PC-3 (cell line): Measurements from ENCODE around the gene MRPL37. TPM values are rescaled to one million over a fixed set of nuclear protein-coding genes. Genes with fewer than 3 reads are reported as not detected.

Source experiments
- ATAC-seq: fragments of 200-7000 bp; cut with Tn5 transposase; 2 replicates; pipeline ENCODE4 v1.9.1; 2020; ENCODE audit warnings: mild to moderate bottlenecking, moderate library complexity
- BruUV-seq: library from RNA; stranded (reverse); fragments of 400-500 nt; replicated peaks from 2 replicates; lab custom pipeline; 2021; lab: Mats Ljungman, UMichigan
- CTCF ChIA-PET: fragments of 300-600 bp; sonication (Branson Sonifier 250); formaldehyde crosslinking; loops from one replicate; lab custom pipeline; 2022; ENCODE audit warnings: antibody characterized with exemption; lab: Charles Lee
- POLR2A ChIA-PET: fragments of 300-600 bp; sonication (Branson Sonifier 250); formaldehyde crosslinking; loops from one replicate; lab custom pipeline; 2022; ENCODE audit warnings: antibody characterized with exemption; ENCODE audit not compliant: unreplicated experiment; lab: Charles Lee
- DNase-seq: peaks from one replicate; pipeline ENCODE4 v3.0.0-alpha.2; 2015
- H2AFZ ChIP-seq: fragments of 300-600 bp; sonication (generic); 2 replicates; pipeline ENCODE4 v1.6.0; 2016; ENCODE audit warnings: antibody characterized with exemption, low read length
- H3F3A ChIP-seq: fragments of 300-600 bp; sonication (generic); one replicate; pipeline ENCODE4 v1.6.0; 2017; ENCODE audit warnings: antibody characterized with exemption, low read length, control low read depth, mild to moderate bottlenecking; ENCODE audit not compliant: unreplicated experiment
- H3K27ac ChIP-seq: fragments of 300-600 bp; sonication (generic); 2 replicates; pipeline ENCODE4 v1.5.1; 2016; ENCODE audit warnings: mild to moderate bottlenecking, low read length
- H3K27me3 ChIP-seq: fragments of 300-600 bp; sonication (generic); 2 replicates; pipeline ENCODE4 v1.6.1; 2016; ENCODE audit warnings: low read length, mixed read lengths
- H3K36me3 ChIP-seq: fragments of 300-600 bp; sonication (generic); 2 replicates; pipeline ENCODE4 v1.6.1; 2016; ENCODE audit warnings: low read depth, mixed run types, low read length, mixed read lengths
- H3K4me1 ChIP-seq: fragments of 300-600 bp; sonication (generic); 2 replicates; pipeline ENCODE4 v1.5.1; 2016; ENCODE audit warnings: low read length; ENCODE audit not compliant: insufficient read depth
- H3K4me2 ChIP-seq: fragments of 300-600 bp; sonication (generic); 2 replicates; pipeline ENCODE4 v1.6.0; 2016; ENCODE audit warnings: low read length
- H3K4me3 ChIP-seq: fragments of 300-600 bp; sonication (generic); 2 replicates; pipeline ENCODE4 v1.5.1; 2016; ENCODE audit warnings: mild to moderate bottlenecking, low read length, mixed read lengths
- H3K79me2 ChIP-seq: fragments of 300-600 bp; sonication (generic); 2 replicates; pipeline ENCODE4 v1.6.1; 2017; ENCODE audit warnings: low read length, mixed read lengths
- H3K9ac ChIP-seq: fragments of 300-600 bp; sonication (generic); 2 replicates; pipeline ENCODE4 v1.6.0; 2016; ENCODE audit warnings: mild to moderate bottlenecking, low read length
- H3K9me2 ChIP-seq: fragments of 300-600 bp; sonication (generic); replicated peaks from 2 replicates; pipeline ENCODE4 v1.6.1; 2016; ENCODE audit warnings: mixed run types, low read length, mixed read lengths
- H3K9me3 ChIP-seq: fragments of 300-600 bp; sonication (generic); 2 replicates; pipeline ENCODE4 v1.6.1; 2016; ENCODE audit warnings: low read length, mixed read lengths
- H4K20me1 ChIP-seq: fragments of 300-600 bp; sonication (generic); 2 replicates; pipeline ENCODE4 v1.6.1; 2016; ENCODE audit warnings: low read length, mixed read lengths
- CTCF ChIP-seq: fragments of 300-600 bp; sonication (generic); conservative IDR thresholded peaks from 2 replicates; pipeline ENCODE4 v1.5.1; 2017; ENCODE audit warnings: antibody characterized with exemption, low read depth, mild to moderate bottlenecking, low read length
- EZH2 ChIP-seq: fragments of 300-600 bp; sonication (generic); IDR thresholded peaks from one replicate; pipeline ENCODE4 v1.6.1; 2017; ENCODE audit warnings: antibody characterized with exemption, mild to moderate bottlenecking, low read length; ENCODE audit not compliant: unreplicated experiment
- EZH2phosphoT487 ChIP-seq: fragments of 300-600 bp; sonication (generic); IDR thresholded peaks from 2 replicates; pipeline ENCODE4 v1.6.1; 2018; ENCODE audit warnings: mild to moderate bottlenecking, antibody characterized with exemption, low read length, borderline replicate concordance
- intact Hi-C: fragments of 100-400 bp; cut with micrococcal nuclease; formaldehyde crosslinking; loops from 2 replicates; pipeline ENCODE4 v1.9.0; 2023
- total RNA-seq: library from RNA; depleted of rRNA; stranded (reverse); fragments of >200 nt; gene quantifications from 2 replicates; pipeline ENCODE4 v1.2.3, GENCODE V29; 2014

The MRPL37 gene
- total RNA-seq, 1 experiment from 2014 or later: 191 TPM

- H3K36me3 ChIP-seq: peaks cover 72% of the 10 kb centered on the region
- ChIA-PET CTCF (no interaction called here), POLR2A (no interaction called here)
- H3F3A ChIP-seq: no peaks in the 10 kb centered on the region
- no peak overlapping the region for H3K27ac ChIP-seq
- H3K9me3 ChIP-seq: no peaks in the 10 kb centered on the region
- no TSS peak for BruUV-seq
- H3K9ac ChIP-seq: no peak overlapping the region
- no peaks in the 10 kb centered on the region for H4K20me1 ChIP-seq
- no peak overlapping the region for H2AFZ ChIP-seq
- intact Hi-C loops: no loop called here
- H3K4me2 ChIP-seq: no peak overlapping the region
- no peaks in the 10 kb centered on the region for H3K27me3 ChIP-seq
- no peaks in the 10 kb centered on the region for H3K79me2 ChIP-seq
- H3K9me2 ChIP-seq: no peaks in the 10 kb centered on the region
- H3K4me1 ChIP-seq: no peaks in the 10 kb centered on the region
- no peak overlapping the region for H3K4me3 ChIP-seq
- DNase-seq (no peak), ATAC-seq (no peak)
- TF ChIP-seq EZH2phosphoT487: no peak
- no peak for TF ChIP-seq EZH2
- TF ChIP-seq CTCF: no peak
Observed at GRCh38 chr1:54212872-54213271, 12.9 kb downstream of the MRPL37 start.

GRCh38 chr1:54215523-54215922 lies 15.6 kb downstream of the MRPL37 start:
- no peaks in the 10 kb centered on the region for H3K27me3 ChIP-seq
- H3K9ac ChIP-seq: no peak overlapping the region
- no peak overlapping the region for H3K4me3 ChIP-seq
- no peaks in the 10 kb centered on the region for H3K4me1 ChIP-seq
- POLR2A ChIA-PET: no interaction called here
- H3K4me2 ChIP-seq: no peak overlapping the region
- TF ChIP-seq EZH2phosphoT487: no peak
- no peak for TF ChIP-seq EZH2
- no peak for TF ChIP-seq CTCF
- no TSS peak for BruUV-seq
- intact Hi-C loops: no loop called here
- H3K79me2 ChIP-seq: no peaks in the 10 kb centered on the region
- H3K9me2 ChIP-seq: no peaks in the 10 kb centered on the region
- H3K9me3 ChIP-seq: no peaks in the 10 kb centered on the region
- H3K27ac ChIP-seq: no peak overlapping the region
- no peaks in the 10 kb centered on the region for H4K20me1 ChIP-seq
- DNase-seq: no peak
- H3K36me3 ChIP-seq: peaks cover 65% of the 10 kb centered on the region
- H2AFZ ChIP-seq: no peak overlapping the region
- no peak for ATAC-seq
- no peaks in the 10 kb centered on the region for H3F3A ChIP-seq
- CTCF ChIA-PET: no interaction called here

GRCh38 chr1:54218883-54219687 lies 19.1 kb downstream of the MRPL37 start:
- POLR2A ChIA-PET: interaction anchor here (0.6 kb wide), 2 partner anchors 52 to 185 kb away, joined by 3 to 4 read pairs; no protein-coding TSS in a partner anchor
- DNase-seq (no peak), ATAC-seq (no peak)
- Histone ChIP-seq H3K9me3 (no peaks in the 10 kb centered on the region), H3K36me3 (peaks cover 45% of the 10 kb centered on the region), H3K4me3 (no peak overlapping the region), H4K20me1 (no peaks in the 10 kb centered on the region), H3K79me2 (no peaks in the 10 kb centered on the region), H3K4me2 (no peak overlapping the region), H3K27me3 (no peaks in the 10 kb centered on the region), H3F3A (no peaks in the 10 kb centered on the region), H3K27ac (no peak overlapping the region), H3K9me2 (no peaks in the 10 kb centered on the region), H3K4me1 (no peaks in the 10 kb centered on the region), H3K9ac (no peak overlapping the region), H2AFZ (no peak overlapping the region)
- BruUV-seq: no TSS peak
- intact Hi-C loops: no loop called here
- CTCF ChIA-PET: interaction anchor here (0.5 kb wide), 1 partner anchor 188 kb away, joined by 4 read pairs; no protein-coding TSS in a partner anchor
- no peak for TF ChIP-seq EZH2
- TF ChIP-seq CTCF: no peak
- no peak for TF ChIP-seq EZH2phosphoT487
